Caco-2 (cell line): ENCODE results near the gene MAPT. TPM values are rescaled to one million over a fixed set of nuclear protein-coding genes. Genes with fewer than 3 reads are reported as not detected.
"Not testable (repeated sequence)": the region's sequence is repeated elsewhere in the genome, so short reads cannot be mapped to it uniquely, and the experiment has no call there.

Source experiments
- BruUV-seq: library from RNA; stranded (reverse); fragments of 400-500 nt; replicated peaks from 2 replicates; lab custom pipeline; 2021; lab: Mats Ljungman, UMichigan
- CTCF ChIA-PET: fragments of 300-600 bp; sonication (Branson Sonifier 250); formaldehyde crosslinking; loops from one replicate; lab custom pipeline; 2022; ENCODE audit warnings: antibody characterized with exemption; lab: Charles Lee
- POLR2A ChIA-PET: fragments of 300-600 bp; sonication (Branson Sonifier 250); formaldehyde crosslinking; loops from one replicate; lab custom pipeline; 2022; ENCODE audit warnings: antibody characterized with exemption; lab: Charles Lee
- DNase-seq, 2 experiments: peaks; one replicate each; pipeline versions ENCODE4 v3.0.0 to v3.0.0-alpha.2; 2020 to 2022
- H3K27me3 ChIP-seq: replicated peaks from 2 replicates; pipeline ENCODE4 v1.6.0; 2011; ENCODE audit warnings: low read length; ENCODE audit not compliant: control insufficient read depth, insufficient read depth
- H3K36me3 ChIP-seq: 2 replicates; pipeline ENCODE4 v1.5.1; 2011; ENCODE audit warnings: low read length; ENCODE audit not compliant: control insufficient read depth, insufficient read depth
- H3K4me1 ChIP-seq: fragments of 250-450 bp; sonication (Bioruptor Pico); 2 replicates; pipeline ENCODE4 v1.5.1; 2020; ENCODE audit warnings: mild to moderate bottlenecking
- H3K4me3 ChIP-seq: 2 replicates; pipeline ENCODE4 v1.5.1; 2011; ENCODE audit warnings: low read depth, mild to moderate bottlenecking, control low read depth, low read length
- H3K9me3 ChIP-seq: fragments of 250-450 bp; sonication (Bioruptor Pico); 2 replicates; pipeline ENCODE4 v1.5.1; 2020; ENCODE audit warnings: mild to moderate bottlenecking, moderate library complexity
- H3K27ac Mint-ChIP-seq: one replicate; pipeline ENCODE4 v1.8.0; 2022; ENCODE audit warnings: mixed read lengths; ENCODE audit not compliant: unreplicated experiment
- H3K27me3 Mint-ChIP-seq: one replicate; pipeline ENCODE4 v1.8.0; 2022; ENCODE audit warnings: mixed read lengths; ENCODE audit not compliant: insufficient read depth, unreplicated experiment
- H3K36me3 Mint-ChIP-seq: one replicate; pipeline ENCODE4 v1.8.0; 2022; ENCODE audit warnings: mild to moderate bottlenecking, mixed read lengths; ENCODE audit not compliant: insufficient read depth, unreplicated experiment
- H3K4me1 Mint-ChIP-seq: one replicate; pipeline ENCODE4 v1.8.0; 2022; ENCODE audit warnings: low read depth, mixed read lengths; ENCODE audit not compliant: unreplicated experiment
- H3K4me3 Mint-ChIP-seq: one replicate; pipeline ENCODE4 v1.8.0; 2022; ENCODE audit warnings: mild to moderate bottlenecking, moderate library complexity, mixed read lengths; ENCODE audit not compliant: unreplicated experiment
- H3K9me3 Mint-ChIP-seq: one replicate; pipeline ENCODE4 v1.8.0; 2022; ENCODE audit warnings: mixed read lengths; ENCODE audit not compliant: unreplicated experiment
- CTCF ChIP-seq, 2 experiments: fragments of 200-600 bp in 1 of 2; IDR thresholded peaks; 1 replicate in 1 of 2; 2 replicates in 1 of 2; pipeline versions ENCODE4 v1.5.1 to v1.8.0; 2011 to 2022; ENCODE audit warnings: antibody characterized with exemption in 1 of 2, control low read depth in 1 of 2, inconsistent platforms in 1 of 2, low read depth in 1 of 2, low read length in 1 of 2, mild to moderate bottlenecking in 1 of 2, moderate library complexity in 1 of 2; ENCODE audit not compliant: insufficient read depth in 1 of 2, severe bottlenecking in 1 of 2, unreplicated experiment in 1 of 2
- intact Hi-C: fragments of 100-400 bp; cut with micrococcal nuclease; formaldehyde crosslinking; loops from one replicate; pipeline ENCODE4 v1.10.0; 2022; ENCODE audit not compliant: unreplicated experiment
- total RNA-seq: library from RNA; stranded (reverse); gene quantifications from 2 replicates; pipeline ENCODE4 v1.2.3, GENCODE V29; 2022

MAPT gene
- total RNA-seq, 1 experiment from 2014 or later: 0.95 TPM

GRCh38 chr17:45861165-45861564, 33.2 kb upstream of the MAPT start:
- intact Hi-C loops: no loop called here
- no peak overlapping the region for H3K4me3 Mint-ChIP-seq
- ChIA-PET CTCF (interaction anchor here (0.6 kb wide), 1 partner anchor 373 kb away, joined by 3 read pairs; no protein-coding TSS in a partner anchor), POLR2A (no interaction called here)
- no peaks in the 10 kb centered on the region for H3K9me3 Mint-ChIP-seq
- H3K4me3 ChIP-seq: no peak overlapping the region
- H3K27me3 ChIP-seq: no peaks in the 10 kb centered on the region
- TF ChIP-seq CTCF (IDR thresholded peaks at IDR 0.05; ENCODE audit: insufficient read depth in 1 of 2, low read depth in 1 of 2, low read length in 1 of 2, severe bottlenecking in 1 of 2, unreplicated experiment in 1 of 2): no peak
- no TSS peak for BruUV-seq
- H3K4me1 ChIP-seq: peaks cover 27% of the 10 kb centered on the region
- no peak for DNase-seq
- no peaks in the 10 kb centered on the region for H3K9me3 ChIP-seq
- no peak overlapping the region for H3K27ac Mint-ChIP-seq
- no peaks in the 10 kb centered on the region for H3K36me3 ChIP-seq
- peaks cover 6% of the 10 kb centered on the region for H3K36me3 Mint-ChIP-seq
- H3K4me1 Mint-ChIP-seq: peaks cover 26% of the 10 kb centered on the region
- peaks cover 11% of the 10 kb centered on the region for H3K27me3 Mint-ChIP-seq

GRCh38 chr17:45862127-45862526, 32.2 kb upstream of the MAPT start:
- H3K4me3 ChIP-seq, H3K27me3 ChIP-seq, H3K36me3 Mint-ChIP-seq, DNase-seq, H3K4me3 Mint-ChIP-seq, BruUV-seq, H3K9me3 Mint-ChIP-seq, H3K36me3 ChIP-seq, intact Hi-C loops, H3K9me3 ChIP-seq, CTCF ChIA-PET, POLR2A ChIA-PET, H3K27ac Mint-ChIP-seq: not testable (repeated sequence)
- H3K4me1 ChIP-seq: peaks cover 30% of the 10 kb centered on the region
- H3K27me3 Mint-ChIP-seq: peaks cover 11% of the 10 kb centered on the region
- H3K4me1 Mint-ChIP-seq: peaks cover 26% of the 10 kb centered on the region

GRCh38 chr17:45863857-45864654, 30.3 kb upstream of the MAPT start:
- H3K27me3 Mint-ChIP-seq: peaks cover 7% of the 10 kb centered on the region
- H3K9me3 ChIP-seq: no peaks in the 10 kb centered on the region
- no peak overlapping the region for H3K4me3 Mint-ChIP-seq
- peaks cover 25% of the 10 kb centered on the region for H3K4me1 ChIP-seq
- peaks cover 18% of the 10 kb centered on the region for H3K4me1 Mint-ChIP-seq
- H3K36me3 ChIP-seq: no peaks in the 10 kb centered on the region
- ChIA-PET CTCF (no interaction called here), POLR2A (no interaction called here)
- no TSS peak for BruUV-seq
- no peaks in the 10 kb centered on the region for H3K27me3 ChIP-seq
- DNase-seq: no peak
- H3K9me3 Mint-ChIP-seq: no peaks in the 10 kb centered on the region
- H3K4me3 ChIP-seq: no peak overlapping the region
- no peak for TF ChIP-seq CTCF (IDR thresholded peaks at IDR 0.05; ENCODE audit: insufficient read depth in 1 of 2, low read depth in 1 of 2, low read length in 1 of 2, severe bottlenecking in 1 of 2, unreplicated experiment in 1 of 2)
- intact Hi-C loops: no loop called here
- no peaks in the 10 kb centered on the region for H3K36me3 Mint-ChIP-seq
- H3K27ac Mint-ChIP-seq: no peak overlapping the region
